DMS53 (cell line): ENCODE data around the gene MEIS2.
A peak's percentile ranks its signal among the peaks of the same experiment; 100 is the strongest.

ENCODE experiments used
- DNase-seq: peaks from one replicate; lab custom pipeline; 2025; lab: John Stamatoyannopoulos, UW

MEIS2 gene

DNA sequence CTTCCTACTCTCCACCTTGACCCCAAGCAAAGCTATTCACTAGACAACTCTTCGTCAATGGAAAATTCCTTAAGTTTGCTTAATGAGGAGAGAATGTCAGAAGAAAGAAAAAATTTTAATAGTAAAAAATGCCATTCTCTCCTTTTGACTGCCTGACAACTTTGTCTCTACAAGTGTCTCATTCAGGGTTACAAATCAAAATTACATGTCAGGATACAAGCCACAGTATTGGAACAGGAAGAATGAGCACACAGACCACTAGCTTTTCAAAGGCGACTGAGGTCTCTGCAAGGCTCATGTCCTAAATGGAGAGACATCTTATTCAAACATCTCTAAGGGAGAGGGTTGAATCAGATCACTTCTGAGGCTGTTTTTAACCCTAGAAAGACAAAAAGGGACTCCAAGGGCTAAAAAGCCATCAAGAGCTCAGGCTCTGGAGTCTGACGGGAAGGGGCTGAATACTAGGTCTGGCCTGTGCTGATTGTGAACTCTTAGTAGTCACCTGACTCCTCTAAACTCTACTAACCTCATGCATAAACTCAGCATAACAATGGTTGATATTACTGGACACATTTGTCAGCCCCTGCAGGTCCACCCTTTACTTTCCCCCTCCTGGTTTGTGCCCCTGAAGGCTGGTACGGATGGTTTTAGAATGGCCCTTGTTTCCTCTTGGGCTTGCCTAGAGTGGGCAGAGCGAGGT is 12.8 kb upstream of the MEIS2 start:
- DNase-seq, result no peak

- DNase-seq, result no peak
Observed at GRCh38 chr15:37112171-37112570, 11.8 kb upstream of the MEIS2 start.

GRCh38 chr15:37111427-37111717 is 11.0 kb upstream of the MEIS2 start:
- DNase-seq, result no peak

DNA sequence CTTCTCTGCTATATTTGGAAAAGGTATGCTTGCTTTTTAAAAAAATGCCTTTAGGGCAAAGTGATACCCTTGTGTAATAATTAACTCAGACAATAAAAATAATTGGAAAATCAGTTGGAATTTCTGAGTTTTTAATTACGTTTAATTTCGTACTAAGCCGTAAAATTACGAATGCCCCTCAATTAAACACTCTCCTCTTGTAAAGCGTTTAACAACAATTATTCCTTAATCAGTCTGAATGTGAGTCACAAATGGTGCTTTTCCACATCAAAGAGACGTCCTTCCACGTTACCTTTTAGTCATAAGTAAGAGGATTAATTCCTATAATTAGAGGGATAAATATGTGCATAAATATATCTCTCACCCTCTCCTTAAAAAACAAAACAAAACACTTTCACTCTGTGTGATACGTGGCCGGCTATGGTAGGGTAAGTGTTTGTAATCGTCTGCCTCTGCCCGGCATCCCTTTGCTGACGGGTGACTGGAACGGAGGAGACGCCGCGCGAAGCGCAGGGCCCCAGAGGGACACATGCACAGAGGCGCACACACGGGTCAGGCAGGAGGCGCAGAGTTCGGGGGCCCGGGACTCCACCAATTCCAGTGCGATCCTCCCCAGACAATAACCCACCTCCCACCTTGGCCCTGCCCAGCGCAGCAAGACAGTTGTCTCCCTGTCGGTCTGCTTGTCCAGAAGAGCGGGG is 9.7 kb upstream of the MEIS2 start:
- peak; percentile 72 for DNase-seq

- peak; percentile 37 for DNase-seq
Observed at GRCh38 chr15:37109168-37109871, 9.0 kb upstream of the MEIS2 start.

GRCh38 chr15:37108381-37109167 is 8.2 kb upstream of the MEIS2 start:
- no peak for DNase-seq

GRCh38 chr15:37107744-37108380 is 7.5 kb upstream of the MEIS2 start:
- DNase-seq, result no peak

- no peak for DNase-seq
Observed at GRCh38 chr15:37107071-37107743, 6.9 kb upstream of the MEIS2 start.

GRCh38 chr15:37106490-37107001 is 6.2 kb upstream of the MEIS2 start:
- peak; percentile 18 for DNase-seq

- DNase-seq, result no peak
Observed at GRCh38 chr15:37105889-37106288, 5.5 kb upstream of the MEIS2 start.

DNA sequence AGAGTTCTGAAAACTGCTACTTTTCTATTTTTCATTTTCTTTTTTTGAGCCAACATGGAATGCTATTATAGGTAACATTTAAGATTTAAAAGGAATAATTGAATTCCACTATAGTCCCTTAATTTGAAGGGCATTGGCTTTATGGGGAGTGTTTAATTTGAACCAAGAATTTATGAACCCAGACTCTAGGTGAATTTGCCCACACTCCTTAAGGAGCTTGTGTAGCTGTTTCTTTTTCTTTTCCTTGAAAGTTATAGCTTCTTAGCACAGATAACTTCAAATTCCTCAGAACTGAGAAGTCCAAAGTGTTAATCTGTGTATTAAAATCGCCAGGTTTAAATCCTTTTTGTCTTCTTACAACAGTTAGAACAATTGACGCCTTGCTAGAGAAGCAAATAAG is 4.7 kb upstream of the MEIS2 start:
- no peak for DNase-seq

GRCh38 chr15:37104424-37104981 is 4.2 kb upstream of the MEIS2 start:
- no peak for DNase-seq

DNA sequence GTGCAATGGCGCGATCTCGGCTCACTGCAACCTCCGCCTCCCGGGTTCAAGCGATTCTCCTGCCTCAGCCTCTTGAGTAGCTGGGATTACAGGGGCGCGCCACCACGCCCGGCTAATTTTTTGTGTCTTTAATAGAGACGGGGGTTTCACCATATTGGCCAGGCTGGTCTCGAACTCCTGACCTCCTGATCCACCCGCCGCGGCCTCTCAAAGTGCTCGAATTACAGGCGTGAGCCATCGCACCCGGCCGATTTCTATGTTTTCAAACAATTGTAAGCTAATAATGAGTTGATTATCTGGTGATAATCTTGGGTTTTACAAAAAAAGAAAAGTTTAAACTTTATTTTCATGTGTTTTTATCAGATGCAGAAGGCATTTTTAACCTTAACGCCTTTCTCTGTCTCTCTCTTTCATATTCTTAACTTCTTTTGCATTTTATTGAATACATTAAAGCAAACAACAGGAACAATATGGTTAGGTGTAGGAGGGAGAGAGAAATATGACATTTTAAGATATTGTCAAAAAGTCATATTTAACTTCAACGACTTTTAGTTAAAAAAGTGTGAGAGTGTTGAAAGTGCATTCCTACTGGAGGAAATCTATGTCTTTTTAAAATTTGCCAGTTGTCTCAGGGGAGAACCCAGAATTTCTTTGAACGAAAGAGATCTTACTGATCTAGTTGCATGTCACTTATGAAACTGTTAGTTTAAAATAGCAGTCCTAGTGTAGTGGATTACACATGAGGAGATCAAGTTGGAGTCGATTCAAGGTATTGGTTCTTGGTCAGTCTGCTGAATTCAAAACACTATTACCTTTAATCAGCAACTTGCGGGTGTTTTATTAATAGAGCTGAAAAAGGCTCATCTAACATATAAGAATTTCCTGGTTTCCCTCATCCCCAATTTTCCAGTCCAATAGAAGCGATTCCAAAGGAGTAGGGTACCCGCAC is 3.4 kb upstream of the MEIS2 start:
- DNase-seq, result no peak

DNA sequence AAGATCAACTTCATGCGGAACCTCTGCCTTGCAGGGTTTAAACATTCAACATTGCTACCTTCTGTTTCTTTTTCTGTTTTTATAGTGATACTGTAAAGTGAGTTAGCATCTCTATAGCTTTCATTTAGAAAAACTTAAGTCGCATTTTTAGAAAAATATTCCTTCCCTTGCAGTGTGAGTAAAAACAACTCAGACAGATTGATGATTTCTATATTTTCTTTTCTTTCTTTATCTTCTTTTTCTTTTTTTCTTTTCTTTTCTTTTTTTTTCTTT is 2.8 kb upstream of the MEIS2 start:
- no peak for DNase-seq

GRCh38 chr15:37102305-37103162 is 2.2 kb upstream of the MEIS2 start:
- peak; percentile 54 for DNase-seq

GRCh38 chr15:37101980-37102304 is 1.6 kb upstream of the MEIS2 start:
- peak; percentile 69 for DNase-seq

DNA sequence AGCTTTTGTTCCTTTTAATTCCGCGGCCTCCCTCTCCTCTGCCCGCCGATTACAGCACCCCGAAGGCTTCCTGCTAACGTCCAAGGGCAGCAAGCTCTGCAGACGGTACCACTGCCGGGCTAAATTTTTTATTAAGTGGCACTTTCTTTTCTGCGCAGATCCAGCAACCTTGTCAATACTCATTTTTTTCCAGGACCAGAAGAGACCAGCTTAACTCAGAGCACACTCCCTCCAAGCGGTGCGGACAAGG is 542 bp upstream of the MEIS2 start:
- peak; percentile 85 for DNase-seq

GRCh38 chr15:37099319-37100108 is 835 bp downstream of the MEIS2 start:
- peak; percentile 71 for DNase-seq
